GM18868 (cell line): ENCODE data around the gene SCIMP.
"Not testable (repeated sequence)": the region's sequence is repeated elsewhere in the genome, so short reads cannot be mapped to it uniquely, and the experiment has no call there.

Experiments used
- ATAC-seq: cut with Tn5 transposase; IDR thresholded peaks from one replicate; pipeline ENCODE4 v1.9.1; 2021; ENCODE audit warnings: mild to moderate bottlenecking, moderate library complexity; ENCODE audit not compliant: unreplicated experiment

Gene SCIMP

GRCh38 chr17:5234645-5235576, at the start of gene SCIMP:
SCIMP (minus strand) TSS chr17:5234860; CDS start chr17:5234755, 105 bp downstream.
- ATAC-seq: peak; percentile 61

- no peak for ATAC-seq
Measured at GRCh38 chr17:5283571-5284315, 49.1 kb upstream of the SCIMP start.

GRCh38 chr17:5282642-5283217, 48.1 kb upstream of the SCIMP start:
- ATAC-seq: peak; percentile 25

GRCh38 chr17:5281814-5282641, 47.4 kb upstream of the SCIMP start, which contains the start of gene RABEP1:
RABEP1 (plus strand) TSS chr17:5282284; CDS start chr17:5282487, 203 bp downstream.
- peak; percentile 69 for ATAC-seq

- ATAC-seq: no peak
Measured at GRCh38 chr17:5272322-5272721, 37.7 kb upstream of the SCIMP start.

GRCh38 chr17:5269241-5269960, 34.7 kb upstream of the SCIMP start:
- no peak for ATAC-seq

- no peak for ATAC-seq
Measured at GRCh38 chr17:5264893-5265292, 30.2 kb upstream of the SCIMP start.

GRCh38 chr17:5263441-5263840, 28.8 kb upstream of the SCIMP start:
- ATAC-seq: no peak

- no peak for ATAC-seq
Measured at GRCh38 chr17:5262416-5262991, 27.8 kb upstream of the SCIMP start.

GRCh38 chr17:5260542-5260941, 25.9 kb upstream of the SCIMP start:
- ATAC-seq: no peak

GRCh38 chr17:5257124-5257523, 22.5 kb upstream of the SCIMP start:
- ATAC-seq: no peak

- no peak for ATAC-seq
Measured at GRCh38 chr17:5254903-5255521, 20.4 kb upstream of the SCIMP start.

GRCh38 chr17:5254414-5254813, 19.8 kb upstream of the SCIMP start:
- ATAC-seq: no peak

- ATAC-seq: no peak
Measured at GRCh38 chr17:5249615-5250014, 15.0 kb upstream of the SCIMP start.

- ATAC-seq: no peak
Measured at GRCh38 chr17:5248821-5249479, 14.3 kb upstream of the SCIMP start.

- ATAC-seq: no peak
Measured at GRCh38 chr17:5247621-5248020, 13.0 kb upstream of the SCIMP start.

- ATAC-seq: no peak
Measured at GRCh38 chr17:5241861-5242671, 7.4 kb upstream of the SCIMP start.

- ATAC-seq: not testable (repeated sequence)
Measured at GRCh38 chr17:5239769-5240168, 5.1 kb upstream of the SCIMP start.
